Measurements from ENCODE around the gene CYTH4. TPM values are rescaled to one million over a fixed set of nuclear protein-coding genes. Genes with fewer than 3 reads are reported as not detected.

CYTH4 gene
- total and polyA plus RNA-seq, 4 donors, result 10.5 to 84.2 (median 35.0) TPM

- Histone ChIP-seq H3K36me3 (ENCODE audit: control insufficient read depth in 4 of 4, insufficient read depth in 4 of 4, low read length in 4 of 4) (no peaks in the 10 kb centered on the region), H3K27ac (ENCODE audit: low read depth in 1 of 2, low read length in 1 of 2) (no peak overlapping the region), H3K9ac (ENCODE audit: insufficient read depth in 1 of 2, low read length in 2 of 2) (no peak overlapping the region), H3K9me3 (ENCODE audit: control insufficient read depth in 4 of 4, insufficient read depth in 3 of 4, low read length in 3 of 4) (peaks cover 0 to 4% (median 0%) of the 10 kb centered on the region in 4 donors), H3K4me3 (no peak overlapping the region), H3K27me3 (ENCODE audit: control insufficient read depth in 3 of 3, insufficient read depth in 3 of 3, low read length in 2 of 3) (no peaks in the 10 kb centered on the region), H3K4me1 (ENCODE audit: control insufficient read depth in 5 of 5, insufficient read depth in 5 of 5, low read length in 5 of 5) (peaks cover 0 to 3% (median 0%) of the 10 kb centered on the region in 5 donors)
- WGBS, 2 donors, result 62 to 69% methylated on average over 17 of the region's 17 CpGs
- ATAC-seq (ENCODE audit: insufficient read depth, low FRiP score) (no peak), DNase-seq (no peak)
- TF ChIP-seq, protein P1, sequence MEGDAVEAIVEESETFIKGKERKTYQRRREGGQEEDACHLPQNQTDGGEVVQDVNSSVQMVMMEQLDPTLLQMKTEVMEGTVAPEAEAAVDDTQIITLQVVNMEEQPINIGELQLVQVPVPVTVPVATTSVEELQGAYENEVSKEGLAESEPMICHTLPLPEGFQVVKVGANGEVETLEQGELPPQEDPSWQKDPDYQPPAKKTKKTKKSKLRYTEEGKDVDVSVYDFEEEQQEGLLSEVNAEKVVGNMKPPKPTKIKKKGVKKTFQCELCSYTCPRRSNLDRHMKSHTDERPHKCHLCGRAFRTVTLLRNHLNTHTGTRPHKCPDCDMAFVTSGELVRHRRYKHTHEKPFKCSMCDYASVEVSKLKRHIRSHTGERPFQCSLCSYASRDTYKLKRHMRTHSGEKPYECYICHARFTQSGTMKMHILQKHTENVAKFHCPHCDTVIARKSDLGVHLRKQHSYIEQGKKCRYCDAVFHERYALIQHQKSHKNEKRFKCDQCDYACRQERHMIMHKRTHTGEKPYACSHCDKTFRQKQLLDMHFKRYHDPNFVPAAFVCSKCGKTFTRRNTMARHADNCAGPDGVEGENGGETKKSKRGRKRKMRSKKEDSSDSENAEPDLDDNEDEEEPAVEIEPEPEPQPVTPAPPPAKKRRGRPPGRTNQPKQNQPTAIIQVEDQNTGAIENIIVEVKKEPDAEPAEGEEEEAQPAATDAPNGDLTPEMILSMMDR (IDR thresholded peaks at IDR 0.05; ENCODE audit: control extremely low read depth, extremely low read depth), result no peak
Observed at GRCh38 chr22:37279331-37280181, 2.8 kb upstream of the CYTH4 start.

- Histone ChIP-seq H3K9me3 (ENCODE audit: control insufficient read depth in 4 of 4, insufficient read depth in 3 of 4, low read length in 3 of 4) (peaks cover 0 to 4% (median 0%) of the 10 kb centered on the region in 4 donors), H3K9ac (ENCODE audit: insufficient read depth in 1 of 2, low read length in 2 of 2) (no peak overlapping the region), H3K27ac (ENCODE audit: low read depth in 1 of 2, low read length in 1 of 2) (no peak overlapping the region), H3K36me3 (ENCODE audit: control insufficient read depth in 4 of 4, insufficient read depth in 4 of 4, low read length in 4 of 4) (no peaks in the 10 kb centered on the region), H3K27me3 (ENCODE audit: control insufficient read depth in 3 of 3, insufficient read depth in 3 of 3, low read length in 2 of 3) (no peaks in the 10 kb centered on the region), H3K4me3 (no peak overlapping the region), H3K4me1 (ENCODE audit: control insufficient read depth in 5 of 5, insufficient read depth in 5 of 5, low read length in 5 of 5) (peaks cover 0 to 3% (median 0%) of the 10 kb centered on the region in 5 donors)
- ATAC-seq (ENCODE audit: insufficient read depth, low FRiP score) (no peak), DNase-seq (no peak)
- 91 to 96% methylated on average over 5 of the region's 5 CpGs for WGBS, 2 donors
- TF ChIP-seq, protein P1 (IDR thresholded peaks at IDR 0.05; ENCODE audit: control extremely low read depth, extremely low read depth), result no peak
Observed at GRCh38 chr22:37280718-37281117, 1.6 kb upstream of the CYTH4 start.

DNA sequence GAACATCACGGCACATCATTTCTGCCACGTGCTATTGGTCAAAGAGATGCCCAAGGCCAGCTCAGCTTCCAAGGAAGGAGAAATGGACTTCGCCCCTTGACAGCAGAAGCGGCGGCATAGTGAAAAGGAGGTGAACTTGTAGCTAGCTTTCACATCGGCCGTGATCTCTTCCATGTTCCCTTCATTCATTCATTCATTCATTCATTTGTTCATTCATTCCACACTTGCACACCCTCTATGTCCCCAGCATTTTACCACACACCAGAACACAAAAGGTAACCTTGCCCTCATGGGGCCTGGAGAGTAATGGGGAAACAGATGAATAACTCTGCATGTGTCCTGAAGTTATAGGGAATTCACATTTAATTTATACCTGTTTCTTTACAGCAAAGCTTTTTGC lies 1.1 kb upstream of the CYTH4 start:
- H3K27me3 ChIP-seq (ENCODE audit: control insufficient read depth in 3 of 3, insufficient read depth in 3 of 3, low read length in 2 of 3), result no peaks in the 10 kb centered on the region
- peaks cover 0 to 4% (median 0%) of the 10 kb centered on the region in 4 donors for H3K9me3 ChIP-seq (ENCODE audit: control insufficient read depth in 4 of 4, insufficient read depth in 3 of 4, low read length in 3 of 4)
- H3K36me3 ChIP-seq (ENCODE audit: control insufficient read depth in 4 of 4, insufficient read depth in 4 of 4, low read length in 4 of 4), result no peaks in the 10 kb centered on the region
- H3K4me1 ChIP-seq (ENCODE audit: control insufficient read depth in 5 of 5, insufficient read depth in 5 of 5, low read length in 5 of 5), result peaks cover 0 to 3% (median 0%) of the 10 kb centered on the region in 5 donors
- H3K27ac ChIP-seq (ENCODE audit: low read depth in 1 of 2, low read length in 1 of 2), result no peak overlapping the region
- TF ChIP-seq, protein P1 (IDR thresholded peaks at IDR 0.05; ENCODE audit: control extremely low read depth, extremely low read depth), result no peak
- no peak for DNase-seq
- no peak overlapping the region for H3K4me3 ChIP-seq
- no peak for ATAC-seq (ENCODE audit: insufficient read depth, low FRiP score)
- H3K9ac ChIP-seq (ENCODE audit: insufficient read depth in 1 of 2, low read length in 2 of 2), result no peak overlapping the region
- 82 to 95% methylated on average over 7 of the region's 7 CpGs for WGBS, 2 donors
